PC-3 (cell line): ENCODE measurements around the gene STK25. TPM values are rescaled to one million over a fixed set of nuclear protein-coding genes. Genes with fewer than 3 reads are reported as not detected.

Experiments
- ATAC-seq: fragments of 200-7000 bp; cut with Tn5 transposase; 2 replicates; pipeline ENCODE4 v1.9.1; 2020; ENCODE audit warnings: mild to moderate bottlenecking, moderate library complexity
- BruUV-seq: library from RNA; stranded (reverse); fragments of 400-500 nt; replicated peaks from 2 replicates; lab custom pipeline; 2021; lab: Mats Ljungman, UMichigan
- CTCF ChIA-PET: fragments of 300-600 bp; sonication (Branson Sonifier 250); formaldehyde crosslinking; loops from one replicate; lab custom pipeline; 2022; ENCODE audit warnings: antibody characterized with exemption; lab: Charles Lee
- POLR2A ChIA-PET: fragments of 300-600 bp; sonication (Branson Sonifier 250); formaldehyde crosslinking; loops from one replicate; lab custom pipeline; 2022; ENCODE audit warnings: antibody characterized with exemption; ENCODE audit not compliant: unreplicated experiment; lab: Charles Lee
- DNase-seq: peaks from one replicate; pipeline ENCODE4 v3.0.0-alpha.2; 2015
- H2AFZ ChIP-seq: fragments of 300-600 bp; sonication (generic); 2 replicates; pipeline ENCODE4 v1.6.0; 2016; ENCODE audit warnings: antibody characterized with exemption, low read length
- H3F3A ChIP-seq: fragments of 300-600 bp; sonication (generic); one replicate; pipeline ENCODE4 v1.6.0; 2017; ENCODE audit warnings: antibody characterized with exemption, low read length, control low read depth, mild to moderate bottlenecking; ENCODE audit not compliant: unreplicated experiment
- H3K27ac ChIP-seq: fragments of 300-600 bp; sonication (generic); 2 replicates; pipeline ENCODE4 v1.5.1; 2016; ENCODE audit warnings: mild to moderate bottlenecking, low read length
- H3K27me3 ChIP-seq: fragments of 300-600 bp; sonication (generic); 2 replicates; pipeline ENCODE4 v1.6.1; 2016; ENCODE audit warnings: low read length, mixed read lengths
- H3K36me3 ChIP-seq: fragments of 300-600 bp; sonication (generic); 2 replicates; pipeline ENCODE4 v1.6.1; 2016; ENCODE audit warnings: low read depth, mixed run types, low read length, mixed read lengths
- H3K4me1 ChIP-seq: fragments of 300-600 bp; sonication (generic); 2 replicates; pipeline ENCODE4 v1.5.1; 2016; ENCODE audit warnings: low read length; ENCODE audit not compliant: insufficient read depth
- H3K4me2 ChIP-seq: fragments of 300-600 bp; sonication (generic); 2 replicates; pipeline ENCODE4 v1.6.0; 2016; ENCODE audit warnings: low read length
- H3K4me3 ChIP-seq: fragments of 300-600 bp; sonication (generic); 2 replicates; pipeline ENCODE4 v1.5.1; 2016; ENCODE audit warnings: mild to moderate bottlenecking, low read length, mixed read lengths
- H3K79me2 ChIP-seq: fragments of 300-600 bp; sonication (generic); 2 replicates; pipeline ENCODE4 v1.6.1; 2017; ENCODE audit warnings: low read length, mixed read lengths
- H3K9ac ChIP-seq: fragments of 300-600 bp; sonication (generic); 2 replicates; pipeline ENCODE4 v1.6.0; 2016; ENCODE audit warnings: mild to moderate bottlenecking, low read length
- H3K9me2 ChIP-seq: fragments of 300-600 bp; sonication (generic); replicated peaks from 2 replicates; pipeline ENCODE4 v1.6.1; 2016; ENCODE audit warnings: mixed run types, low read length, mixed read lengths
- H3K9me3 ChIP-seq: fragments of 300-600 bp; sonication (generic); 2 replicates; pipeline ENCODE4 v1.6.1; 2016; ENCODE audit warnings: low read length, mixed read lengths
- H4K20me1 ChIP-seq: fragments of 300-600 bp; sonication (generic); 2 replicates; pipeline ENCODE4 v1.6.1; 2016; ENCODE audit warnings: low read length, mixed read lengths
- CTCF ChIP-seq: fragments of 300-600 bp; sonication (generic); conservative IDR thresholded peaks from 2 replicates; pipeline ENCODE4 v1.5.1; 2017; ENCODE audit warnings: antibody characterized with exemption, low read depth, mild to moderate bottlenecking, low read length
- EZH2 ChIP-seq: fragments of 300-600 bp; sonication (generic); IDR thresholded peaks from one replicate; pipeline ENCODE4 v1.6.1; 2017; ENCODE audit warnings: antibody characterized with exemption, mild to moderate bottlenecking, low read length; ENCODE audit not compliant: unreplicated experiment
- EZH2phosphoT487 ChIP-seq: fragments of 300-600 bp; sonication (generic); IDR thresholded peaks from 2 replicates; pipeline ENCODE4 v1.6.1; 2018; ENCODE audit warnings: mild to moderate bottlenecking, antibody characterized with exemption, low read length, borderline replicate concordance
- intact Hi-C: fragments of 100-400 bp; cut with micrococcal nuclease; formaldehyde crosslinking; loops from 2 replicates; pipeline ENCODE4 v1.9.0; 2023
- total RNA-seq: library from RNA; depleted of rRNA; stranded (reverse); fragments of >200 nt; gene quantifications from 2 replicates; pipeline ENCODE4 v1.2.3, GENCODE V29; 2014

Gene STK25
- total RNA-seq, 1 experiment from 2014 or later: 198 TPM

GRCh38 chr2:241553512-241553830, 45.1 kb upstream of the STK25 start:
- no peak for TF ChIP-seq EZH2
- no peak for TF ChIP-seq CTCF
- no peak for TF ChIP-seq EZH2phosphoT487
- no peak overlapping the region for H3K4me2 ChIP-seq
- H4K20me1 ChIP-seq: no peaks in the 10 kb centered on the region
- no peak overlapping the region for H2AFZ ChIP-seq
- CTCF ChIA-PET: no interaction called here
- intact Hi-C loops: no loop called here
- no peak overlapping the region for H3K4me3 ChIP-seq
- ATAC-seq (no peak), DNase-seq (no peak)
- H3K9me2 ChIP-seq: no peaks in the 10 kb centered on the region
- H3F3A ChIP-seq: no peaks in the 10 kb centered on the region
- no TSS peak for BruUV-seq
- H3K27ac ChIP-seq: no peak overlapping the region
- no peaks in the 10 kb centered on the region for H3K79me2 ChIP-seq
- H3K36me3 ChIP-seq: no peaks in the 10 kb centered on the region
- H3K27me3 ChIP-seq: no peaks in the 10 kb centered on the region
- peaks cover 31% of the 10 kb centered on the region for H3K4me1 ChIP-seq
- POLR2A ChIA-PET: no interaction called here
- H3K9ac ChIP-seq: no peak overlapping the region
- no peaks in the 10 kb centered on the region for H3K9me3 ChIP-seq

- H3K4me2 ChIP-seq: no peak overlapping the region
- ChIA-PET CTCF (no interaction called here), POLR2A (no interaction called here)
- no peaks in the 10 kb centered on the region for H3F3A ChIP-seq
- BruUV-seq: no TSS peak
- H2AFZ ChIP-seq: no peak overlapping the region
- TF ChIP-seq EZH2phosphoT487: no peak
- TF ChIP-seq EZH2: no peak
- TF ChIP-seq CTCF: no peak
- intact Hi-C loops: no loop called here
- no peaks in the 10 kb centered on the region for H3K9me2 ChIP-seq
- H3K9me3 ChIP-seq: no peaks in the 10 kb centered on the region
- no peaks in the 10 kb centered on the region for H3K27me3 ChIP-seq
- H3K79me2 ChIP-seq: no peaks in the 10 kb centered on the region
- H3K4me3 ChIP-seq: no peak overlapping the region
- H3K9ac ChIP-seq: no peak overlapping the region
- no peak overlapping the region for H3K27ac ChIP-seq
- DNase-seq: no peak
- H3K4me1 ChIP-seq: peaks cover 20% of the 10 kb centered on the region
- H4K20me1 ChIP-seq: no peaks in the 10 kb centered on the region
- no peaks in the 10 kb centered on the region for H3K36me3 ChIP-seq
- ATAC-seq: no peak
Observed at GRCh38 chr2:241551998-241552737, 43.8 kb upstream of the STK25 start.

GRCh38 chr2:241551599-241551997, 43.2 kb upstream of the STK25 start:
- Histone ChIP-seq H3K36me3 (no peaks in the 10 kb centered on the region), H3K79me2 (no peaks in the 10 kb centered on the region), H3K4me2 (no peak overlapping the region), H3F3A (no peaks in the 10 kb centered on the region), H4K20me1 (no peaks in the 10 kb centered on the region), H3K9me3 (no peaks in the 10 kb centered on the region), H3K4me3 (no peak overlapping the region), H3K9ac (no peak overlapping the region), H3K27me3 (no peaks in the 10 kb centered on the region), H3K27ac (no peak overlapping the region), H2AFZ (no peak overlapping the region), H3K9me2 (no peaks in the 10 kb centered on the region), H3K4me1 (peaks cover 20% of the 10 kb centered on the region)
- no peak for TF ChIP-seq CTCF
- TF ChIP-seq EZH2phosphoT487: no peak
- TF ChIP-seq EZH2: no peak
- DNase-seq (no peak), ATAC-seq (no peak)
- intact Hi-C loops: no loop called here
- CTCF ChIA-PET: no interaction called here
- no TSS peak for BruUV-seq
- POLR2A ChIA-PET: no interaction called here
